Endothelial cell of umbilical vein (primary cell): Measurements from ENCODE around the gene OR14A16.

Source experiments
- EZH2 ChIP-seq: IDR thresholded peaks from 2 replicates; pipeline ENCODE4 v1.6.1; 2012; ENCODE audit warnings: borderline replicate concordance, low read depth, mild to moderate bottlenecking, moderate library complexity, low read length, inconsistent platforms; ENCODE audit not compliant: severe bottlenecking
- FOS ChIP-seq: IDR thresholded peaks from 2 replicates; pipeline ENCODE4 v1.6.1; 2011; ENCODE audit warnings: mild to moderate bottlenecking, low read length, moderate library complexity, borderline replicate concordance; ENCODE audit not compliant: insufficient read depth
- GATA2 ChIP-seq: IDR thresholded peaks from 2 replicates; pipeline ENCODE4 v1.7.0; 2011; ENCODE audit warnings: low read depth, mild to moderate bottlenecking, moderate library complexity, mixed read lengths, low read length; ENCODE audit not compliant: insufficient read length, insufficient read depth
- JUN ChIP-seq: IDR thresholded peaks from 2 replicates; pipeline ENCODE4 v1.6.1; 2011; ENCODE audit warnings: borderline replicate concordance, low read depth; ENCODE audit not compliant: insufficient read length, insufficient read depth
- MYC ChIP-seq: IDR thresholded peaks from one replicate; pipeline ENCODE4 v1.6.1; 2011; ENCODE audit warnings: mild to moderate bottlenecking, low read depth, low read length
- POLR2A ChIP-seq: IDR thresholded peaks from 2 replicates; pipeline ENCODE4 v1.6.1; 2012; ENCODE audit warnings: low read depth, mild to moderate bottlenecking, control low read depth, low read length
- POLR2AphosphoS5 ChIP-seq: IDR thresholded peaks from 2 replicates; pipeline ENCODE4 v1.6.1; 2012; ENCODE audit warnings: low read depth, mild to moderate bottlenecking, control low read depth, low read length, moderate library complexity; ENCODE audit not compliant: insufficient read depth
- TF ChIP-seq, protein P1 (sequence below), 2 donors: IDR thresholded peaks; 1 replicate in 1 of 2; 2 replicates in 1 of 2; pipeline ENCODE4 v1.5.1; 2011; ENCODE audit warnings: low read length in 2 of 2, mild to moderate bottlenecking in 2 of 2, moderate library complexity in 2 of 2, control low read depth in 1 of 2, inconsistent platforms in 1 of 2, low read depth in 1 of 2; ENCODE audit not compliant: insufficient read depth in 1 of 2; ENCODE audit errors: extremely low read depth in 1 of 2
- TF ChIP-seq, protein P2 (sequence below): IDR thresholded peaks from 2 replicates; pipeline ENCODE4 v1.6.1; 2011; ENCODE audit not compliant: insufficient read depth, insufficient read length

DNA sequence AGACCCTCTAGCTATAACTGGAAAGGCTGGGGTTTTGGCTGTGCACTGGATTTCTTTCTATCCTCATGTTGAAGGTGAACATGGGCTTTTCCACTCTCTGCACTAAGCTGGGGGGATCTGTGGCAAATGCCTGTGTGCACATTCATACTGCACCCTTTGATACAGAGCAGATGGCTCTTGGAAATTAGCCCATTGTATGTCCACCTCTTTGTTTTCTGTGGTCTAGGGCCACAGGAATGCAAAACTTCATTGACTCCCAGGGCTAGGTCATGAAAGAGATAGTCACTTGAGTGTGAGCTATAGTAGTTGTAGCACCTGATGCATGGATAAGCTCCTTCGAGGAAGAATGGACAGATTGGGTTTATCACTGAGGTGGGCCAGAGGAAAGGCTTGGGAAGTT lies 5.7 kb upstream of the OR14A16 start:
- TF ChIP-seq, protein P1, sequence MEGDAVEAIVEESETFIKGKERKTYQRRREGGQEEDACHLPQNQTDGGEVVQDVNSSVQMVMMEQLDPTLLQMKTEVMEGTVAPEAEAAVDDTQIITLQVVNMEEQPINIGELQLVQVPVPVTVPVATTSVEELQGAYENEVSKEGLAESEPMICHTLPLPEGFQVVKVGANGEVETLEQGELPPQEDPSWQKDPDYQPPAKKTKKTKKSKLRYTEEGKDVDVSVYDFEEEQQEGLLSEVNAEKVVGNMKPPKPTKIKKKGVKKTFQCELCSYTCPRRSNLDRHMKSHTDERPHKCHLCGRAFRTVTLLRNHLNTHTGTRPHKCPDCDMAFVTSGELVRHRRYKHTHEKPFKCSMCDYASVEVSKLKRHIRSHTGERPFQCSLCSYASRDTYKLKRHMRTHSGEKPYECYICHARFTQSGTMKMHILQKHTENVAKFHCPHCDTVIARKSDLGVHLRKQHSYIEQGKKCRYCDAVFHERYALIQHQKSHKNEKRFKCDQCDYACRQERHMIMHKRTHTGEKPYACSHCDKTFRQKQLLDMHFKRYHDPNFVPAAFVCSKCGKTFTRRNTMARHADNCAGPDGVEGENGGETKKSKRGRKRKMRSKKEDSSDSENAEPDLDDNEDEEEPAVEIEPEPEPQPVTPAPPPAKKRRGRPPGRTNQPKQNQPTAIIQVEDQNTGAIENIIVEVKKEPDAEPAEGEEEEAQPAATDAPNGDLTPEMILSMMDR (IDR thresholded peaks at IDR 0.05; ENCODE audit: extremely low read depth in 1 of 2, insufficient read depth in 1 of 2, low read depth in 1 of 2, low read length in 2 of 2): no peak
- TF ChIP-seq EZH2: no peak
- TF ChIP-seq POLR2A: no peak
- TF ChIP-seq POLR2AphosphoS5: no peak
- TF ChIP-seq, protein P2, sequence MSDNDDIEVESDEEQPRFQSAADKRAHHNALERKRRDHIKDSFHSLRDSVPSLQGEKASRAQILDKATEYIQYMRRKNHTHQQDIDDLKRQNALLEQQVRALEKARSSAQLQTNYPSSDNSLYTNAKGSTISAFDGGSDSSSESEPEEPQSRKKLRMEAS: no peak
- no peak for TF ChIP-seq JUN
- no peak for TF ChIP-seq MYC
- TF ChIP-seq GATA2: no peak
- TF ChIP-seq FOS: no peak
